HG03039 (cell line): ENCODE measurements around the gene DNAAF9.
"Not testable (repeated sequence)": the region's sequence is repeated elsewhere in the genome, so short reads cannot be mapped to it uniquely, and the experiment has no call there.

Experiments
- ATAC-seq: cut with Tn5 transposase; IDR thresholded peaks from one replicate; pipeline ENCODE4 v1.9.1; 2021; ENCODE audit warnings: mild to moderate bottlenecking, moderate library complexity; ENCODE audit not compliant: unreplicated experiment

DNAAF9 gene

GRCh38 chr20:3407040-3407770 is at the start of gene DNAAF9:
DNAAF9 (minus strand) TSS chr20:3407669; CDS start chr20:3407557, 112 bp downstream.
- peak; percentile 24 for ATAC-seq

- no peak for ATAC-seq
These were observed 49.2 kb upstream of the DNAAF9 start for GRCh38 chr20:3456648-3457047.

- ATAC-seq, result no peak
These were observed 47.4 kb upstream of the DNAAF9 start for GRCh38 chr20:3454831-3455230.

GRCh38 chr20:3452690-3453089 is 45.2 kb upstream of the DNAAF9 start:
- ATAC-seq, result no peak

- no peak for ATAC-seq
These were observed 44.7 kb upstream of the DNAAF9 start for GRCh38 chr20:3452136-3452535.

- ATAC-seq, result no peak
These were observed 41.9 kb upstream of the DNAAF9 start for GRCh38 chr20:3449319-3449718.

- no peak for ATAC-seq
These were observed 39.9 kb upstream of the DNAAF9 start for GRCh38 chr20:3447321-3447720.

GRCh38 chr20:3446779-3447178 is 39.3 kb upstream of the DNAAF9 start:
- no peak for ATAC-seq

GRCh38 chr20:3436864-3437574 is 29.6 kb upstream of the DNAAF9 start:
- no peak for ATAC-seq

GRCh38 chr20:3434232-3434631 is 26.8 kb upstream of the DNAAF9 start:
- no peak for ATAC-seq

- ATAC-seq, result no peak
These were observed 26.3 kb upstream of the DNAAF9 start for GRCh38 chr20:3433744-3434143.

- ATAC-seq, result no peak
These were observed 25.4 kb upstream of the DNAAF9 start for GRCh38 chr20:3432844-3433243.

- ATAC-seq, result no peak
These were observed 23.6 kb upstream of the DNAAF9 start for GRCh38 chr20:3431109-3431508.

- no peak for ATAC-seq
These were observed 23.1 kb upstream of the DNAAF9 start for GRCh38 chr20:3430376-3431069.

GRCh38 chr20:3426766-3427165 is 19.3 kb upstream of the DNAAF9 start:
- ATAC-seq, result not testable (repeated sequence)

GRCh38 chr20:3423126-3423525 is 15.7 kb upstream of the DNAAF9 start:
- ATAC-seq, result no peak

GRCh38 chr20:3421985-3422384 is 14.5 kb upstream of the DNAAF9 start:
- ATAC-seq, result no peak

GRCh38 chr20:3420211-3420707 is 12.8 kb upstream of the DNAAF9 start:
- peak; percentile 78 for ATAC-seq

- not testable (repeated sequence) for ATAC-seq
These were observed 10.7 kb upstream of the DNAAF9 start for GRCh38 chr20:3418161-3418560.

GRCh38 chr20:3414122-3414521 is 6.7 kb upstream of the DNAAF9 start:
- ATAC-seq, result no peak

- no peak for ATAC-seq
These were observed 6.0 kb upstream of the DNAAF9 start for GRCh38 chr20:3413393-3413889.
